Thoracic aorta (tissue), 2 donors: ENCODE measurements around the gene POLN. TPM values are rescaled to one million over a fixed set of nuclear protein-coding genes. Genes with fewer than 3 reads are reported as not detected.

ENCODE experiments used
- ATAC-seq: fragments of 150-250 bp; one replicate; pipeline ENCODE4 v1.8.0; 2017; ENCODE audit warnings: low read depth; ENCODE audit not compliant: insufficient number of reproducible peaks, low FRiP score
- DNase-seq: peaks from one replicate; pipeline ENCODE4 v3.0.0-alpha.2; 2020; ENCODE audit warnings: low spot score
- H3K27ac ChIP-seq, 2 donors: fragments of 200-600 bp; sonication (generic); 1 replicate in 1 of 2; 2 replicates in 1 of 2; pipeline ENCODE4 v1.5.1; 2016; ENCODE audit warnings: mild to moderate bottlenecking in 2 of 2, moderate library complexity in 2 of 2
- H3K27me3 ChIP-seq: fragments of 200-600 bp; sonication (generic); replicated peaks from 2 replicates; pipeline ENCODE4 v1.6.0; 2016; ENCODE audit warnings: mild to moderate bottlenecking; ENCODE audit not compliant: insufficient read depth
- H3K36me3 ChIP-seq: fragments of 200-600 bp; sonication (generic); one replicate; pipeline ENCODE4 v1.5.1; 2016
- H3K4me1 ChIP-seq, 2 donors: fragments of 200-600 bp; sonication (generic); 1 replicate in 1 of 2; 2 replicates in 1 of 2; pipeline versions ENCODE4 v1.5.1 to v1.6.0; 2016; ENCODE audit warnings: low read depth in 2 of 2, mild to moderate bottlenecking in 1 of 2; ENCODE audit not compliant: control insufficient read depth in 1 of 2
- H3K4me3 ChIP-seq: fragments of 200-600 bp; sonication (generic); 2 replicates; pipeline ENCODE4 v1.5.1; 2016; ENCODE audit warnings: mild to moderate bottlenecking
- H3K9me3 ChIP-seq: fragments of 200-600 bp; sonication (generic); 2 replicates; pipeline ENCODE4 v1.5.1; 2016
- CTCF ChIP-seq: fragments of 200-600 bp; sonication (generic); IDR thresholded peaks from one replicate; pipeline ENCODE4 v1.5.1; 2019; ENCODE audit warnings: antibody characterized with exemption
- total RNA-seq, 2 donors: library from RNA; depleted of rRNA; stranded (reverse); fragments of >200 nt; gene quantifications; one replicate each; pipeline versions ENCODE4 v1.1.0 to v1.2.3, GENCODE V29; 2016

Gene POLN
- total RNA-seq, 2 donors from 2014 or later = 3.2 to 3.5 TPM

GRCh38 chr4:2274320-2275043 lies 32.6 kb upstream of the POLN start:
- TF ChIP-seq CTCF = no peak
- no peak for DNase-seq
- no peak overlapping the region for H3K4me3 ChIP-seq
- H3K36me3 ChIP-seq = no peaks in the 10 kb centered on the region
- H3K9me3 ChIP-seq = no peaks in the 10 kb centered on the region
- no peak for ATAC-seq
- H3K4me1 ChIP-seq = no peaks in the 10 kb centered on the region
- no peak overlapping the region for H3K27ac ChIP-seq
- H3K27me3 ChIP-seq = no peaks in the 10 kb centered on the region

GRCh38 chr4:2273657-2274319 lies 31.9 kb upstream of the POLN start:
- Histone ChIP-seq H3K9me3 (no peaks in the 10 kb centered on the region), H3K27ac (no peak overlapping the region), H3K4me3 (no peak overlapping the region), H3K27me3 (no peaks in the 10 kb centered on the region), H3K4me1 (no peaks in the 10 kb centered on the region), H3K36me3 (no peaks in the 10 kb centered on the region)
- no peak for DNase-seq
- no peak for ATAC-seq
- no peak for TF ChIP-seq CTCF

- Histone ChIP-seq H3K27me3 (no peaks in the 10 kb centered on the region), H3K36me3 (no peaks in the 10 kb centered on the region), H3K4me3 (no peak overlapping the region), H3K9me3 (no peaks in the 10 kb centered on the region), H3K27ac (no peak overlapping the region), H3K4me1 (no peaks in the 10 kb centered on the region)
- no peak for TF ChIP-seq CTCF
- ATAC-seq (no peak), DNase-seq (no peak)
These were observed 31.3 kb upstream of the POLN start for GRCh38 chr4:2273221-2273620.

- Histone ChIP-seq H3K27me3 (no peaks in the 10 kb centered on the region), H3K27ac (no peak overlapping the region), H3K4me3 (no peak overlapping the region), H3K36me3 (no peaks in the 10 kb centered on the region), H3K9me3 (no peaks in the 10 kb centered on the region), H3K4me1 (no peaks in the 10 kb centered on the region)
- DNase-seq = no peak
- no peak for TF ChIP-seq CTCF
- no peak for ATAC-seq
These were observed 30.9 kb upstream of the POLN start for GRCh38 chr4:2272828-2273120.

GRCh38 chr4:2272026-2272827 lies 30.3 kb upstream of the POLN start:
- Histone ChIP-seq H3K27ac (no peak overlapping the region), H3K9me3 (no peaks in the 10 kb centered on the region), H3K4me3 (no peak overlapping the region), H3K27me3 (no peaks in the 10 kb centered on the region), H3K4me1 (no peaks in the 10 kb centered on the region), H3K36me3 (no peaks in the 10 kb centered on the region)
- TF ChIP-seq CTCF = no peak
- no peak for DNase-seq
- no peak for ATAC-seq
